Endothelial cell of umbilical vein (primary cell): ENCODE results near the gene GABRB2. TPM values are rescaled to one million over a fixed set of nuclear protein-coding genes. Genes with fewer than 3 reads are reported as not detected.

Experiments used
- BruUV-seq: library from RNA; stranded (reverse); fragments of 400-500 nt; replicated peaks from 2 replicates; lab custom pipeline; 2021; lab: Mats Ljungman, UMichigan
- CTCF ChIA-PET: fragments of 300-600, 350-600 bp; sonication (Branson Sonifier 250); formaldehyde crosslinking; loops from one replicate; lab custom pipeline; 2021; ENCODE audit warnings: antibody characterized with exemption, inconsistent platforms; lab: Charles Lee
- POLR2A ChIA-PET: fragments of 300-600, 350-600 bp; sonication (Branson Sonifier 250); formaldehyde crosslinking; loops from one replicate; lab custom pipeline; 2021; ENCODE audit warnings: antibody characterized with exemption, inconsistent platforms; lab: Charles Lee
- DNase-seq: peaks from one replicate; pipeline ENCODE4 v3.0.0-alpha.2; 2011; ENCODE audit warnings: low read depth, low spot score
- FAIRE-seq: peaks from 2 replicates; lab custom pipeline; 2011; peaks lifted over from hg19 to GRCh38; lab: Jason Lieb, UNC
- H2AFZ ChIP-seq: 2 replicates; pipeline ENCODE4 v1.6.0; 2012; ENCODE audit warnings: low read depth, low read length, control low read depth, inconsistent platforms
- H3K27ac ChIP-seq: 2 replicates; pipeline ENCODE4 v1.5.1; 2011; ENCODE audit warnings: low read depth, mild to moderate bottlenecking, control low read depth, low read length, moderate library complexity; ENCODE audit not compliant: insufficient read depth
- H3K27me3 ChIP-seq, 2 experiments: 2 replicates each; pipeline versions ENCODE4 v1.6.0 to v1.6.1; 2011; ENCODE audit warnings: low read length in 2 of 2, mixed read lengths in 1 of 2; ENCODE audit not compliant: control insufficient read depth in 2 of 2, insufficient read depth in 2 of 2
- H3K36me3 ChIP-seq, 2 experiments: 2 replicates in 1 of 2; 3 replicates in 1 of 2; pipeline ENCODE4 v1.5.1; 2011; ENCODE audit warnings: low read length in 2 of 2, mild to moderate bottlenecking in 1 of 2, moderate library complexity in 1 of 2; ENCODE audit not compliant: control insufficient read depth in 2 of 2, insufficient read depth in 2 of 2; ENCODE audit errors: extremely low read depth in 1 of 2
- H3K4me1 ChIP-seq: 3 replicates; pipeline ENCODE4 v1.5.1; 2011; ENCODE audit warnings: mild to moderate bottlenecking, low read length; ENCODE audit not compliant: control insufficient read depth, insufficient read depth; ENCODE audit errors: extremely low read depth
- H3K4me2 ChIP-seq: 2 replicates; pipeline ENCODE4 v1.6.1; 2011; ENCODE audit warnings: low read length, control low read depth, mixed read lengths; ENCODE audit not compliant: insufficient read depth
- H3K4me3 ChIP-seq, 3 experiments: fragments of 200-600 bp in 1 of 3; sonication (generic), shearing (Covaris generic) in 1 of 3; replicated peaks in 1 of 3; 2 replicates each; pipeline ENCODE4 v1.5.1; 2011 to 2016; ENCODE audit warnings: control low read depth in 3 of 3, low read length in 3 of 3, mild to moderate bottlenecking in 2 of 3, inconsistent platforms in 1 of 3, low read depth in 1 of 3, moderate library complexity in 1 of 3; ENCODE audit not compliant: insufficient read depth in 1 of 3
- H3K79me2 ChIP-seq: 2 replicates; pipeline ENCODE4 v1.6.0; 2012; ENCODE audit warnings: low read length, inconsistent platforms; ENCODE audit not compliant: control insufficient read depth, insufficient read depth
- H3K9ac ChIP-seq: replicated peaks from 2 replicates; pipeline ENCODE3; 2011; ENCODE audit warnings: low read length, control low read depth; ENCODE audit not compliant: insufficient read depth; ENCODE audit errors: extremely low read depth
- H3K9me1 ChIP-seq: replicated peaks from 3 replicates; pipeline ENCODE4 v1.6.0; 2011; ENCODE audit warnings: mild to moderate bottlenecking, low read length; ENCODE audit not compliant: control insufficient read depth, insufficient read depth; ENCODE audit errors: extremely low read depth
- H3K9me3 ChIP-seq: replicated peaks from 2 replicates; pipeline ENCODE4 v1.5.1; 2012; ENCODE audit warnings: low read length, inconsistent platforms; ENCODE audit not compliant: control insufficient read depth, insufficient read depth
- H4K20me1 ChIP-seq: replicated peaks from 2 replicates; pipeline ENCODE3; 2011; ENCODE audit warnings: mild to moderate bottlenecking, low read length; ENCODE audit not compliant: control insufficient read depth, insufficient read depth; ENCODE audit errors: extremely low read depth
- CTCF ChIP-seq, 2 donors: IDR thresholded peaks; 1 replicate in 1 of 2; 2 replicates in 1 of 2; pipeline ENCODE4 v1.5.1; 2011; ENCODE audit warnings: low read length in 2 of 2, mild to moderate bottlenecking in 2 of 2, moderate library complexity in 2 of 2, control low read depth in 1 of 2, inconsistent platforms in 1 of 2, low read depth in 1 of 2; ENCODE audit not compliant: insufficient read depth in 1 of 2; ENCODE audit errors: extremely low read depth in 1 of 2
- EZH2 ChIP-seq: IDR thresholded peaks from 2 replicates; pipeline ENCODE4 v1.6.1; 2012; ENCODE audit warnings: borderline replicate concordance, low read depth, mild to moderate bottlenecking, moderate library complexity, low read length, inconsistent platforms; ENCODE audit not compliant: severe bottlenecking
- FOS ChIP-seq: IDR thresholded peaks from 2 replicates; pipeline ENCODE4 v1.6.1; 2011; ENCODE audit warnings: mild to moderate bottlenecking, low read length, moderate library complexity, borderline replicate concordance; ENCODE audit not compliant: insufficient read depth
- GATA2 ChIP-seq: IDR thresholded peaks from 2 replicates; pipeline ENCODE4 v1.7.0; 2011; ENCODE audit warnings: low read depth, mild to moderate bottlenecking, moderate library complexity, mixed read lengths, low read length; ENCODE audit not compliant: insufficient read length, insufficient read depth
- JUN ChIP-seq: IDR thresholded peaks from 2 replicates; pipeline ENCODE4 v1.6.1; 2011; ENCODE audit warnings: borderline replicate concordance, low read depth; ENCODE audit not compliant: insufficient read length, insufficient read depth
- MAX ChIP-seq: IDR thresholded peaks from 2 replicates; pipeline ENCODE4 v1.6.1; 2011; ENCODE audit not compliant: insufficient read depth, insufficient read length
- MYC ChIP-seq: IDR thresholded peaks from one replicate; pipeline ENCODE4 v1.6.1; 2011; ENCODE audit warnings: mild to moderate bottlenecking, low read depth, low read length
- POLR2A ChIP-seq: IDR thresholded peaks from 2 replicates; pipeline ENCODE4 v1.6.1; 2012; ENCODE audit warnings: low read depth, mild to moderate bottlenecking, control low read depth, low read length
- POLR2AphosphoS5 ChIP-seq: IDR thresholded peaks from 2 replicates; pipeline ENCODE4 v1.6.1; 2012; ENCODE audit warnings: low read depth, mild to moderate bottlenecking, control low read depth, low read length, moderate library complexity; ENCODE audit not compliant: insufficient read depth
- dilution Hi-C: fragments of 300-500 bp; cut with MboI; formaldehyde crosslinking; loops from one replicate; pipeline ENCODE4 v1.15.0; 2019; ENCODE audit warnings: low sequenced_read_pairs; ENCODE audit not compliant: extremely low pct_ligation_motif_present
- intact Hi-C: fragments of 100-400 bp; cut with micrococcal nuclease; formaldehyde crosslinking; loops from one replicate; pipeline ENCODE4 v1.10.0; 2022
- polyA plus RNA-seq, 4 experiments: library from polyadenylated mRNA; depleted of rRNA in 3 of 4; stranded (reverse) in 3 of 4; unstranded in 1 of 4; fragments of >200 nt; gene quantifications; 2 replicates each; pipeline versions ENCODE4 v1.2.1 to v1.2.3, GENCODE V29; 2011 to 2012; ENCODE audit warnings: missing spikeins in 1 of 4
- total RNA-seq: library from RNA; stranded (reverse); gene quantifications from 2 replicates; pipeline ENCODE4 v1.2.3, GENCODE V29; 2021

The GABRB2 gene
- total and polyA plus RNA-seq, 2 donors (not counting 3 experiments of a cell fraction or from before 2014, with no cell fraction given) = not detected

- ChIA-PET POLR2A (no interaction called here), CTCF (no interaction called here)
- no peak overlapping the region for H3K4me3 ChIP-seq
- FAIRE-seq = no peak
- intact Hi-C loops (no loop called here), dilution Hi-C loops (no loop called here)
- DNase-seq = no peak
- H3K27me3 ChIP-seq = no peaks in the 10 kb centered on the region
- H3K27ac ChIP-seq = no peak overlapping the region
- BruUV-seq = no TSS peak
- H3K4me2 ChIP-seq = no peak overlapping the region
- H3K9ac ChIP-seq = no peak overlapping the region
- H3K36me3 ChIP-seq = no peaks in the 10 kb centered on the region
- no peak for TF ChIP-seq MAX
- TF ChIP-seq GATA2 = no peak
- TF ChIP-seq FOS = no peak
- no peak for TF ChIP-seq JUN
- TF ChIP-seq EZH2 = no peak
- no peak for TF ChIP-seq CTCF (IDR thresholded peaks at IDR 0.05; ENCODE audit: extremely low read depth in 1 of 2, insufficient read depth in 1 of 2, low read depth in 1 of 2, low read length in 2 of 2)
- TF ChIP-seq POLR2A = no peak
- no peak for TF ChIP-seq MYC
- TF ChIP-seq POLR2AphosphoS5 = no peak
- no peaks in the 10 kb centered on the region for H3K4me1 ChIP-seq
- H3K79me2 ChIP-seq = no peaks in the 10 kb centered on the region
- H2AFZ ChIP-seq = no peak overlapping the region
- no peaks in the 10 kb centered on the region for H4K20me1 ChIP-seq
- no peaks in the 10 kb centered on the region for H3K9me1 ChIP-seq
- no peaks in the 10 kb centered on the region for H3K9me3 ChIP-seq
Observed at GRCh38 chr5:161372682-161373344, 173.7 kb downstream of the GABRB2 start.
